Kasumi-1 (cell line): ENCODE results near the gene NPW.
A peak's percentile ranks its signal among the peaks of the same experiment; 100 is the strongest.
"Not testable (repeated sequence)": the region's sequence is repeated elsewhere in the genome, so short reads cannot be mapped to it uniquely, and the experiment has no call there.

Experiments
- DNase-seq, 2 experiments: peaks; one replicate each; lab custom pipeline; 2025; lab: John Stamatoyannopoulos, UW

The NPW gene

DNA sequence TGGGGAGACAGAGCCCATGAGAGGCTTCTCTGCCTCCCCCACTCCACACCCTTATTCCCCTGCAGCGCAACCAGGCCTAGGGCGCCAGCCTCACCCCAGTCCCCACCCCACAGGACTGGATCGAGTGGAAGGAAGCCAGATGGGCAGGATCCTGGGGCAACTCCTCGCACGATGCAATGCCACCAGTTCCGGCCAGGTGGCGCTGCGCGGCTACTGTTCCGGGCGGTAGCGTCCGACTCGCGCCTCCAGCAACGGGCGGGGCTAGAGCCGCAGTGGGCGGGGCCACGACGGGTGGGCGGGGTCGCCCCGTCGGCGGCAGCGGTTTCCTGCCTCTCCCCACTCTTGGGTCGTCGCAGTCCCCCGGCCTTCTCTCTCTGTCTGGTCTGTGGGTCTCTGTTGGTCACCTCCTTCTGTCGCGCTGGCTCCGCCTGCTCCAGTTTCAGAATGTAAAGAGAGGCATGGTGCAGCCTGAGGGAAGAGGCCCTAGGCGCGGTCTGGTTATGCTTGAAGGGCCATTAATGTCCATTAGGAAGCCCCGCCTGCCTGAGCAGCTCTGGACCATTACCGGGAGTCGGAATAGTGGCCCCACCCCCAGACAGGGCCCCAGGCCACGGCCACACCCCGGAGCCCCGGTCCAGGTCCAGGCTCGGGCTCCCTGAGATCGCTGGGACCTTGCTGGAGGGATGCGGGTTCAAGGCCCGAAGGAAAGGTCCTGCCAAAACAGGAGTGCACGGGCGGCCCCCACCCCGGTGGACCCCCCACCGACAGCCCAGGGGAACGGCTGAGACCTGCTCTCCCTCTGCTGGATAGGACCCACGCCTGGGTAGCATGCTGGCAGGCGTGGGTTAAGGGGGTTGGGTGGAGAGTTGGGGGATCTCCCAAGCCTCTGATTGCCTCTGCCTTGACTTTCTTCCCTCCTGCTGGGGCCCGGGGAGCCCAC lies 3.8 kb downstream of the NPW start:
- peak; percentile 52 to 57 for DNase-seq

DNA sequence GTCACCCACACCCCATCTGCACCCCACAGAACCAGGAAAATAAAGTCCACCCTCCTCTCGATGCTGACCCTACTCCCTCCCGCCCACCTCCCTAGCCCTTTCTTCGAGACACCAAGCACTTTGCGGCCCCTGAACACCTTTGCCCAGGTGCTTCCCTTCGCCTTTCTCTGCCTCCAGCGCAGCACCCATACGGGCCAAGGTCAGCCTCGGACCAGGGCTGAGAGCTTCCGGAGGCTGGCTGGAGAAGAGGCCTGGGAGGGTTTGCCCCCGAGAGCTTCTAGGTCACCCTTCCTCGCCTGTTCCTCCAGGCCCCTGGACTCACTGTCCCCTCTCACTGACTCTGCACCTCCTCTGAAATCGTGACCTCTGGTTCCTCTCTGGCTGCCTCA lies 4.4 kb downstream of the NPW start:
- DNase-seq, result no peak

DNA sequence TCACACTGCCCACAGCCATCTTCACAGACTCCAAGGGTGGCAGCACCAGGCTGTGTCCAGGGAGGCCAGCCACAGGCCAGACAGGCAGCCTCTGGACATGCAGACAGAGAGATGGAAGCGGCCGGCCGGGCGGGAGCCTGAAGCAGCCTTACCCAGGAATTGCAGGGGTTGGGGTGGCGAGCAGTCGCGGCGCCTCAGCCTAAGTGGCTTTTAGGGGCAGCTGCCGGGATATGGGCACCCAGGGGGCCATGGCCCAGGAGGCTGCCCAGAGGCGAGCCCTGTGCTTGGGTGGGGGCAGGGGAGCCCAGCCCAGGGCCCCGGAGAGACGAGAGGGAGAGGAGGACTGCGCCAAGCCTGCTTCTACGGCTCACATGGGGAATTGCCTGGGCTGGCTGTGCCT lies 5.7 kb downstream of the NPW start:
- DNase-seq, result no peak

DNA sequence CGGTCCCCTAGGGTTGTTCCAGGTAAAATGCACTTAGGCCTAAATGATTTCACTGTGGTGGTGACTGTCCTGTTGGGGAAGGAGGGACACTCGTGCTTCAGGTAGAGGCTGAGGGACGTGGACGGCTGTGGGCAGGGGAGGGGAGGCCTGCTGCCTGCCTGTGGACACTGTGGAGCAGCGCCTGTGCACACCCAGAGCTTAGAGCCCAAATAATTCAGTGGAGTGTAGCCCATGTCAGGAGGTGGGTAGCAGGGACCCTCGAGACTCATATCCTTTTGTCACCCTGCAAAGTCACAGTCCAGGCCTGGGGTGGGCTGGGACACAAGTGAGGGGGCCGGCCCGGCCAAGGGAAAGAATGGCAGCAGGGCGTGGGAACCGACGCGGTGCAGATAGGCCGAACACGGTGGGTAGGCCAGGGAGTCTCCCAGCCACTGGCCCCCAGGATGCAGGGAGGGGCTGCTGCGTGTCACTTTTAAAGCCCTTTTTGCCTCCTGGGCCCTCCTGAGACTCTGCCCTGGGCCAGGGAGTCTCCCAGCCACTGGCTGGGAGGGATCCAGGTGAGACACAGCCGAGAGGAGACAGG lies 6.4 kb downstream of the NPW start:
- DNase-seq, result no peak

DNA sequence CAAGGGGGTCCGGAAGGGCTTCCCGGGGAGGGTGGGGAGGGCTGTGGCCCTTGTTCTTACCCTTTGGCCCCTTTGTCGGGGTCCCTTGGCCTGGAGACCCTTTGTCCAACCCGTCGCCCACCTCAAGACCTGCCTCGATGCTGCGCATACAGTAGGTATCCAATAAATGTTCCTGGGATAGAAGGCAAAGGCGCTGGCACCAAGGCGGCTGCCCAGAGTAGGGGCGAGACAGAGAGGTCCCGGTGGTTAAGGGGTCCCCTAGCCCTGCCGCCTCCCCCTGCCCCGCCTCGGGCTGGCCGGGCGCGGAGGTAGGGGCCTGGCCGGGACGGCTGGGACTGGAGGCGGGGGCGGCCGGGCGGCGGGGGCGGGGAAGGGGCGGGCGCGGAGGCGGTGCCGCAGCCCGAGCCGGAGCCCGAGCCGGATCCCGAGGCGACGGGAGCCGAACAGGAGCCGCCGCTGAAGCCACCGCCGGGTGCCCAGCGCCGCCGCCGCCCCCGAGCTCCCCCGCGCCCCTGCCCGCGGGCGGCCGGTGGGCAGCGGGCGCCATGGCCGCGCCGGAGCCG lies 7.0 kb downstream of the NPW start, which contains the start of gene NHERF2:
Gene NHERF2, plus strand, starts transcription at position 442 of the 563 bp plus-strand sequence. Its CDS starts 104 bp downstream, at position 546.
- DNase-seq, result no peak

DNA sequence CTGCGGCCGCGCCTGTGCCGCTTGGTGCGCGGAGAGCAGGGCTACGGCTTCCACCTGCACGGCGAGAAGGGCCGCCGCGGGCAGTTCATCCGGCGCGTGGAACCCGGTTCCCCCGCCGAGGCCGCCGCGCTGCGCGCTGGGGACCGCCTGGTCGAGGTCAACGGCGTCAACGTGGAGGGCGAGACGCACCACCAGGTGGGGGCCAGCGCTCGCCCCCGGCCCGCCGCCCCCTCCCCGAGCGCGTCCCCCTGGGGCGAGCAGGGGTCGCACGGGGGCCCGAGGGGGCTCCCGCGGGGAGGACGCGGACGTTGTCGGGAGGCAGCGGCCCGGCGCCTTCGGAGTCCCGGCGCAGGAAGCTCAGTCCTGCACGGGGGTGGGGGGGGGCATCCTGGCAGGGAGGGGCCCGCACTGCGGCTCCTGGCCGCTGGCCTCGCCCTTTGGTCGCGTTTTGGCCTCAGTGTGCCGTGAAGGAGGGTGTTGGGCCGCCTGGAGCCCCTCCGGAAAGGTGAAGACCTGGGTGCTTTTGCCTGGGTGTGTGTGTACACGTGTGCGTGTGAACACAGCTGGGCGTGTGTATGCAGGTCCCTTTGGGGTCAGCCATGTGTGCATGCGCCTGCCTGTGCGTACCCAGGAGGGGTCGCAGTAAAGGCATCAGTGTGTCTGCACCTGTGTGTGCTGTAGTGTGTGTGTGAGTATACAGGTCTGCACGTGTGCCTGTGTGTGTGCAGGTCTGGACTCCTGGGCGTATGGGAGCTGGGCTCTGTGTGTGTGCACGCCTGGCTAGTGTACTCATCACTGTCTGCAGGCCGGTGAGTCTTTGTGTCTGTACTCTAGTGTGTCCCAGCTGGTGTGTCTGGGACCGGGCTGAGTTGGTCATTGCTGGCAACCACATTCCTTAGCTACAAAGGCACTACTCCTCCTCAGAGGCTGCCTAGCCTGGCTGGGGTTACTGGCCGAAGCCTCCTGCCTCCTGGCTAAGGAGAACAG lies 7.7 kb downstream of the NPW start:
- DNase-seq, result no peak

DNA sequence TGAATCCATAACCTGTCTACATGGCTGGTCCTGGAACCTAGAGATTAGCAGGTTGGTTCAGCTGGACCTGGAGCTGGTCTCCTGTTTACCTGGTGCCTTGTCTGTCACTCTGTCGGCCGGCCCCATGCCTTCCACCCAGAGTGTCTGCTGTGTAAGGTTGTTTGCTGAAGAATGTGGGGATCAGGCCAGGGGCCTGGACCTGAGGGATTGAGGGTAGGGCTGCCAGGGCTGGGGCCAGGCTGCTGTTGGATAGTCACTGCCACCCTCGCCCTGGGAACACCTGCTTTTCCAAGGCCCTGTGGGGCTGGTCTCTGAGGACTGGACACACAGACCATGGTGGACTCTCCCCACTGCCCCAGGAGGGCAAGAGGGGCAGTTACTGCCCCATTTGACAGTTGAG lies 8.6 kb downstream of the NPW start:
- DNase-seq, result no peak

DNA sequence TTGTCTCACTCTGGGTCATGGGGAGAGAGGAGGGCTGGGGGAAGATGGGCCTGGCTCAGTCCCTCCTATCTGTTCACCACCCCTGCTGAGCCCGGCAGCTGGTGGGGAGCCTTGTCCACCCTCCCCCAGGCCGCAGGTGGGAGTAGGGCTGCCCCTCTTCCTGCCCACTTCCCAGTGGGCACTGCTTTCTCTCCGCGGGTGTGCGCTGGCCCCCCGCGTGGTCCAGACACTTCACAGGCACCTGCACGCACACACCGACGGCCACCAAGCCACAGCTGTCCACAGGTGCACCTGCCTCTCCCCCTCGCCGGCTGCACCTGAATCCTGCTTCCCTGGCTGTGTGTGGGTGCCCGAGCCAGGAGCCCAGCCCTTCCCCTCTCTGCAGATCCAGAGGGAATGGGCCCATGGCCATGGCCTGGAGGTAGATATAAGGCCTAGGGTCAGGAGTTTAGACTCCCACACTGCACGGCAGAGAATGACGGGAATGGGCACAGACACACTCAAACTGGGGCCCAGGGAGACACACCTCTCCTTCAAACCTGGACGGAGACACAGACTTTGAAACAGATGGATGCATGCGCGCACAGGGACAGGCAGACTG lies 9.1 kb downstream of the NPW start:
- no peak for DNase-seq

DNA sequence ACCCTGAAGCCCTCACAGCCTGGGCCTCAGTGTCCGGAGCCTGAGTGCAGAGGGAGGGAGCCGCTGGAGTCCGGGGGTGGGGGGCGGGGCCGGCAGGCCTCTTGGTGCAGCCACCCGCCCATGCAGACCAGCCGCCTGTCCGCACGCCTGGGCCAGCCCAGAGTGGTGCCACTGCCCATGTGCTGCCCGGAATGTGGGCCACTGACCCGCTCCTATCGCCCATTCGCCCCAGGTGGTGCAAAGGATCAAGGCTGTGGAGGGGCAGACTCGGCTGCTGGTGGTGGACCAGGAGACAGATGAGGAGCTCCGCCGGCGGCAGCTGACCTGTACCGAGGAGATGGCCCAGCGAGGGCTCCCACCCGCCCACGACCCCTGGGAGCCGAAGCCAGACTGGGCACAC lies 9.8 kb downstream of the NPW start:
- DNase-seq, result no peak

DNA sequence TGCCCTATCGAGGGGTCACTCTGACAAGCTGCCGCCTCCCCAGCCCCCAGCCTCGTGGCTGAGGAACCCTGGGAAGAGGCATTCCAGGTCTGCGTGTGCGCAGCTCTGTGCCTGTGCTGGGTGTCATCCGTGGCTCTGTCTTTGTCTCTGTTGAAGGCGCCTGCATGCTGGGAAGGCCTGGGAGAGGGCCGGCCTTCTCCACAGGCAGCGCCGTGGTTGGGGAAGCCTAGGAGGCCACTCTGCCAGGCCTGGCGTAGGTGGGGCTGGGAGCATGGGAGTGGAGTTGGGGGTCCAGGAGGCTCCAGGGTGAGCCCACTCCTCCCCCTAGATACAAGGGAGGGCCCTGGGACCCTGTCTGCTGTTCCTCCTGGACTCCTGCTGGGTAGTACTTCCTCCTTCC lies 10.5 kb downstream of the NPW start:
- DNase-seq, result no peak

DNA sequence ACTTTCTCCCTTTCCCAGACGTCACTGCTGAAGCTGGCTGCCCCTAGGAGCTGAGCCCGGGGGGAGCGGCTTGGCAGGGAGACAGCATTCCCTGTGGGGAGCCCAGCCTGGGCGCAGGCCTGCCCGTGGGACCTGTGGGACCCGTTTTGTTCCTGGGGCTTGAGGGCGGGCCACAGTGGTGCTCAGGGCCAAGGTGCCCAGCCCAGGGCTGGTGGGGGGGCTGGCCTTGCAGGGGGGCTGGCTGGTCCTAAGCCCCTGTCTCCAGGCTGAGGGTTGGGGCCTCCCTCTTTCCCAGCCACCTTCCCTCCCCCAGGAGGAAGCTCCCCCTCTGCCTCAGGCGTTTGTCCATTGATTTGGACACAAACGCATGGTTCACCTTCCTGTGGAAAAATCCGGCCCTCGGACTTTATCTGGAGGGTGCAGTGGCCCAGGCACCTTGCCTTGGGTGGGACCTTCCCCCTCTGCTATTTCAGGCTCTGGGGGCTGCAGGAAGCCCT lies 11.5 kb downstream of the NPW start:
- no peak for DNase-seq

DNA sequence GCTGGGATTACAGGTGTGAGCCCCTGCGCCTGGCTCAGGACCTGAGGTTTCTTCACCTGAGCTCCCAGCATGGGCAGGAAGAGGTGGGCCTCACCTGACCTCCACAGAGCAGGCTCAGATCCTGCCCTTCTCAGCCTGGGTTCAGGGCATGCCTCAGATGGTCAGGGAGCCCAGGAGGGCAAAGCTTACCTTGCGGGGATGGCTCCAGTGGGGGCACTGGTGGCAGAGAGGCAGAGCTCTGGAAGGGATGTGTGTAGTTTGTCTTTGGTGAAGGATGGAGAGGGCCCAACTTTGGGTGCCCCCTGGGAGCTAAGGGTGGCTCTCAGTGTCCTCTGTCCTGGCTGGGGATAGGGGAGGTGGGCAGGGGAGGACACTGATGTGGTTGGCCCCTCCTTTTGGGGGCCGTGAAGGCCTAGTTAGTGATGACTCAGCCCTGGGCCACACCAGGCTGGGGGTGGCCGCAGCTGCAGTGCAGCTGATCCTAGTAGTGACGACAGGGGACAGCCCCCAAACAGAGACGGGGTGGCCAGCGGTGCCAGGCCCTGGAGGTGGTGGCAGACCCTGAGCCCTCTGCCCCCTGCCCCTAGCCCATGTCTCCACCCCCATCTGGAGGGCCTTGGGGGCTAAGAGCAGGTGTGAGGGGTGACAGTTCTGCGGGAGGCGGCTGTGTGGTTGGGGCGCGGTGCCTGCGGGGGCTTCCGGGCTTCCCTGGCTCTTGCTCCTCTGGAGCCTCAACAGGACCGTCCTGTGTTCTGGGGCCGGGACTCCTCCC lies 12.9 kb downstream of the NPW start:
- DNase-seq, result no peak

DNA sequence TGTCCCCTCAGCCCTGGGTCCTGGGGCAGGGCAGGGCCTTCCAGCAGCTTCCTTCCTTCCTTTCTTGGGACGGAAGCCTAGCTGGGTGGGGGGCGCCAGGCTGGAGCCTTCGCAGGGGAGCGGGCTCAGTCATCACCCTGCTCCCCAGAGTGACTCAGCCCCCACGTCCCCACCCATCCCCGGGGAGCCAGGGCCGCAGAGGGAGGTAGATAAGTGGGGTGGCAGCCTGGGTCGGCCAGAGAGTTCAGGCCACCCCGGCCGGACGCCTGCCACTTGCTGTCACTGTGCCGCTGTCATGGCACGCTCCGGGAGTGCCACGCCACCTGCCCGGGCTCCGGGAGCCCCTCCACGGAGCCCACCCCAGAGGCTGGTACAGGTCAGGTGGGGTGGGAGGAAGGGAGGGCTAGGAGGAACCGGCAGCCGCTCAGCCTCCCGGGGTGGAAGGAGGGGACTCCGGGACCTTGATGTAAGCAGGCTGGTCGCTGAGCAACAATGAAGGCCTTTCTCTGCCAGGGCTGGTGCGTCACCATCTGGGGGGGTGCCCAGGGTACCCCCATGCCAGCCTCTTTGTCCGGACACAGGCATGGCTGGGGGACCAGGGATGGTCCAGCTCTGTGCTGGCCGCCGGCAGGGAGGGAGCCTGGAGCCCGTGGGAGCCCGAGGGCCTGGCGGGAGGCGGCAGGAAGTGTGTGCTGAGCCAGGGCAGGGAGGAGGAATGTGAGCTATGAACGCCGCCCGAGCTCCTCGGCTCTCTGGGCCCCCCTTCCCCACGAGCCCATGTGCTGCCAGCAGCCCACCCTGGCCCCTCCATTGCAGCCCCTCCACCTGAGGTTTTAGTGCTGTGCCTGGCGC lies 13.7 kb downstream of the NPW start:
- DNase-seq, result no peak

DNA sequence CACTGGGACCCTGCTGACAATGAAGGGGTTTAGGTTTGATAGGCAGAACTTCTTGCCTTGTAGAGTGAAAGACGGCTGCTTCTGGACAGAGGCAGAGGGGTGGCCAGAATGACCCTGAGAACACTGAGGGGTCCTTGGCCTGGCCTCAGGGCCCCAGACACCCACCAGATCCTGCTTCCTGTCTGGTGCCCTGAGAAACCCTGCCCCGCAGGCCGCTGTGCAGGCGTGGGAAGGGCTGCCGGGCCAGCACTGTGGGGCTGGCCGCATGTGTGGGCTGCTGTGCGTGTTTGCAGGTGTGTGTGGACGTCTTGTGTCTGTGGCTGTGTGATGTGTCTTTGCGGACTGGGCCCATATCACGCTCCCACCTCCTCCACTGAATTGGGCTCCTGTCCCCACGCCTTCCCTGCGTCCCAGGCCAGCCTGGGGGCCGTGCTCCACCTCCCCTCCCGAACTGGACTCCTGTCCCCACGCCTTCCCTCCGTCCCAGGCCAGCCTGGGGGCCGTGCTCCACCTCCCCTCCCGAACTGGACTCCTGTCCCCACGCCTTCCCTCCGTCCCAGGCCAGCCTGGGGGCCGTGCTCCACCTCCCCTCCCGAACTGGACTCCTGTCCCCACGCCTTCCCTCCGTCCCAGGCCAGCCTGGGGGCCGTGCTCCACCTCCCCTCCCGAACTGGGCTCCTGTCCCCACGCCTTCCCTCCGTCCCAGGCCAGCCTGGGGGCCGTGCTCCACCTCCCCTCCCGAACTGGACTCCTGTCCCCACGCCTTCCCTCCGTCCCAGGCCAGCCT lies 14.5 kb downstream of the NPW start:
- not testable (repeated sequence) for DNase-seq

DNA sequence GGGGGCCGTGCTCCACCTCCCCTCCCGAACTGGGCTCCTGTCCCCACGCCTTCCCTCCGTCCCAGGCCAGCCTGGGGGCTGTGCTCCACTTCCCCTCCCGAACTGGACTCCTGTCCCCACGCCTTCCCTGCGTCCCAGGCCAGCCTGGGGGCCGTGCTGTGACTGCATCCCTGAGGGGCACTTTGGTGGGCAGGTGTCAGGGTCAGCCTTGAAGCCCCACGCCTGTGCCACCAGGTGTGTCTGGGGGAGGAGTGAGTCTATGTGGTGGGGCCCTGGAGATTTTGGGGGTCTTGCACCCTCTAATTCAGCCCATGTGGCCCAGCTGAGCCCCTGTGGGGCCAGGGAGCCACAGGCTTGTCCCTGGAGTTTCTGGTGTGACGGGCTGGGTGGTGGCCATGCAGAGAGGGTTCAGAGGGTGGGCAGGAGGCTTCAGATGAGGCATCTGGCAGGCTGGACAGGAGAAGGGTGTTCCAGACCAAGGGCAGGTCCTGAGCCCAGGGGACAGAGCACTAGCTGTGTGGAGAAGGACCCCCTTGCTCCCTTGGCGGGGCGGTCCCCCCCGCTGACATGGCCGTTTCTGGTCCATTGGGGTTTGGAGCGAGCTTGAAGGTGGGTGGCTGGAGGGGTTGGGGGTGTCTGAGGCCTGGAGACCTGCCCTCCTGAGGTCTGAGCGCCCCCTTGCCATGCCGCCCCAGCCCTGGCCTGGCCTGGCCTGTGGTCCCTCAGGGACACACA lies 15.3 kb downstream of the NPW start:
- DNase-seq, result no peak

DNA sequence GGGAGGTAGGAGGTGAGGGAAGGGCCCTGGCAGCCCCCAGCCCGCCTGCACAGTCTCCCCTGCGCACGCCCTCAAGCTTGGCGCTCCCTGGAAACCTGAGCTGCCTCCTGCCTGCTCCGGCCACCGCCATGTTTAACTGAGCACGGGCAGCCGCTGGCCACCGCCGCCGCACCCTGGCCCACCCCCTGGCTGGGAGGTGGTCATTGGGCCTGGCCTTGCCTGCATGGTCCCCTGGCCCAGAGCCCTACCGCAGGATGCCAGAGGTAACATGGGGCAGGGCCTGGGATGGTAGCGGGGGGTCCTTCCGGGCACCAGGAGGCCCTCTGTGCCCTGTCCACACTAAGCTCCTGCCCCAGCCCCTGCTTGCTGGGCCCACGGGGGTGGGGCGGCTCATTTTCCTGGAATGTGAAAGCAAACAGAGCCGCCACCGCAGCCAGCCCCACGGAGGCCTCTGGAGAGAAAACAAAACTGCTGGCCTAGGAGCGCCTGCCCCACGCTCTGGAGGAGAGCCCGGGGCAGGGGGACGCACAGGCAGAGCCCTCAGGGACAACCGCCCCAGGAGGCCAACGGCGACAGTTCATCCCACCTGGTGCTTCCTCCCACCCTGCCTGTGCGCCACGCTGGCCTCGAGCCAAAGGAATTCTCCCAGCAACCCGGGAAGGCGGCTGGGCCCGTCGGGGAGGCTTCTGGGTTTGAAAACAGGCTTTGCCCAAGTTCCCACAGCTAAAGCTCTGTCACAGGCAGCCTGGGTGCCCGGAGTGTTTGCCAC lies 16.0 kb downstream of the NPW start:
- no peak for DNase-seq
